ENCODE measurements around the gene NRBP1.

The NRBP1 gene

GRCh38 chr2:27380626-27381545 is 47.5 kb upstream of the NRBP1 start, which contains the start of gene ZNF513 (continued):
- peak; percentile 52; the same call in 1 of the 2 replicates for TF ChIP-seq HIC1 (tag by site-specific recombination; IDR thresholded peaks at IDR 0.05)
- no peak for TF ChIP-seq AEBP2 (tag by site-specific recombination; IDR thresholded peaks at IDR 0.05; ENCODE audit: borderline replicate concordance)
- TF ChIP-seq SALL2 (tag by site-specific recombination; IDR thresholded peaks at IDR 0.05; ENCODE audit: borderline replicate concordance), result no peak
- no peak for TF ChIP-seq ZNF311 (tag by site-specific recombination; IDR thresholded peaks at IDR 0.05; ENCODE audit: borderline replicate concordance)
- no peak for TF ChIP-seq ZNF416 (tag by site-specific recombination; IDR thresholded peaks at IDR 0.05)
- peak; percentile 74 for TF ChIP-seq ZIC2 (tag by site-specific recombination; IDR thresholded peaks at IDR 0.05)
- no peak for TF ChIP-seq TSHZ1 (tag by site-specific recombination; IDR thresholded peaks at IDR 0.05; ENCODE audit: borderline replicate concordance)
- TF ChIP-seq ZNF785 (tag by site-specific recombination; IDR thresholded peaks at IDR 0.05), result no peak
- TF ChIP-seq GLI4 (tag by site-specific recombination; IDR thresholded peaks at IDR 0.05), result no peak
- peak; percentile 68; the same call in 1 of the 2 replicates for TF ChIP-seq ZNF561 (tag by site-specific recombination; IDR thresholded peaks at IDR 0.05; ENCODE audit: borderline replicate concordance)
- no peak for TF ChIP-seq ZBTB10 (tag by site-specific recombination; IDR thresholded peaks at IDR 0.05)
- no peak for TF ChIP-seq ZNF121 (tag by site-specific recombination; IDR thresholded peaks at IDR 0.05)
- TF ChIP-seq ZNF621 (tag by site-specific recombination; IDR thresholded peaks at IDR 0.05), result no peak
- TF ChIP-seq ZNF426 (tag by site-specific recombination; IDR thresholded peaks at IDR 0.05), result no peak
- TF ChIP-seq ZNF398 (tag by site-specific recombination; IDR thresholded peaks at IDR 0.05), result no peak
- TF ChIP-seq RBAK (tag by site-specific recombination; IDR thresholded peaks at IDR 0.05), result no peak
- no peak for TF ChIP-seq KLF7 (tag by site-specific recombination; IDR thresholded peaks at IDR 0.05; ENCODE audit: borderline replicate concordance)
- peak; percentile 67 for TF ChIP-seq SP3 (tag by site-specific recombination; IDR thresholded peaks at IDR 0.05)
- TF ChIP-seq MZF1 (tag by site-specific recombination; IDR thresholded peaks at IDR 0.05; ENCODE audit: borderline replicate concordance), result no peak
- TF ChIP-seq ZBTB6 (tag by site-specific recombination; IDR thresholded peaks at IDR 0.05), result no peak
- no peak for TF ChIP-seq MYNN (tag by site-specific recombination; IDR thresholded peaks at IDR 0.05; ENCODE audit: borderline replicate concordance)
- no peak for TF ChIP-seq ZNF701 (tag by site-specific recombination; IDR thresholded peaks at IDR 0.05)
- TF ChIP-seq YY2 (tag by site-specific recombination; IDR thresholded peaks at IDR 0.05), result no peak
- peak; percentile 29; the same call in 1 of the 2 replicates for TF ChIP-seq ZBTB8A (tag by site-specific recombination; IDR thresholded peaks at IDR 0.05)
- 0 out of 2 replicates have a peak, but pooled peaks have one; percentile 37 for TF ChIP-seq ZSCAN30 (tag by site-specific recombination; IDR thresholded peaks at IDR 0.05)
- TF ChIP-seq BCL11A (tag by site-specific recombination; IDR thresholded peaks at IDR 0.05; ENCODE audit: low read depth), result peak; percentile 66

All from HEK293 (cell line).